ENCODE measurements around the gene KLKB1.
"Not testable (repeated sequence)": the region's sequence is repeated elsewhere in the genome, so short reads cannot be mapped to it uniquely, and the experiment has no call there.

The KLKB1 gene

GRCh38 chr4:186240452-186240847 is 13.1 kb downstream of the KLKB1 start:
- H3K9me2 ChIP-seq (replicated peaks; ENCODE audit: insufficient read depth, low read length) = no peaks in the 10 kb centered on the region
- H3K4me2 ChIP-seq (ENCODE audit: low read depth, low read length) = no peak overlapping the region
- no peak overlapping the region for H3K27ac ChIP-seq (ENCODE audit: low read length)
- H3K4me3 ChIP-seq (ENCODE audit: low read length) = no peak overlapping the region
- H4K20me1 ChIP-seq (ENCODE audit: insufficient read depth, low read length) = no peaks in the 10 kb centered on the region
- TF ChIP-seq CTCF (IDR thresholded peaks at IDR 0.05; ENCODE audit: low read length) (no peak), EZH2 (optimal IDR thresholded peaks at IDR 0.05; ENCODE audit: low read depth, low read length) (no peak), EZH2phosphoT487 (IDR thresholded peaks at IDR 0.05; ENCODE audit: low read length) (no peak)
- H3K79me2 ChIP-seq (ENCODE audit: low read length) = no peaks in the 10 kb centered on the region
- H3K36me3 ChIP-seq (replicated peaks; ENCODE audit: insufficient read depth, low read length) = no peaks in the 10 kb centered on the region
- no peaks in the 10 kb centered on the region for H3K4me1 ChIP-seq (ENCODE audit: low read length)
- H3K27me3 ChIP-seq (replicated peaks; ENCODE audit: insufficient read depth, low read length) = no peaks in the 10 kb centered on the region
- no peak for DNase-seq
- H3K9me3 ChIP-seq (replicated peaks; ENCODE audit: insufficient read depth, low read length) = no peaks in the 10 kb centered on the region
- H3F3A ChIP-seq (ENCODE audit: insufficient read depth, low read length) = no peaks in the 10 kb centered on the region
- no peak overlapping the region for H2AFZ ChIP-seq (ENCODE audit: low read length)
- no peak overlapping the region for H3K9ac ChIP-seq (ENCODE audit: low read length)

- TF ChIP-seq EZH2phosphoT487 (IDR thresholded peaks at IDR 0.05; ENCODE audit: low read length) (no peak), CTCF (IDR thresholded peaks at IDR 0.05; ENCODE audit: low read length) (no peak), EZH2 (optimal IDR thresholded peaks at IDR 0.05; ENCODE audit: low read depth, low read length) (no peak)
Observed at GRCh38 chr4:186240848-186241491, 13.7 kb downstream of the KLKB1 start.

GRCh38 chr4:186241616-186242015 is 14.3 kb downstream of the KLKB1 start:
- Histone ChIP-seq H3K27me3 (replicated peaks; ENCODE audit: insufficient read depth, low read length) (no peaks in the 10 kb centered on the region), H3K9me3 (replicated peaks; ENCODE audit: insufficient read depth, low read length) (no peaks in the 10 kb centered on the region), H3K27ac (ENCODE audit: low read length) (no peak overlapping the region), H3K79me2 (ENCODE audit: low read length) (no peaks in the 10 kb centered on the region), H3K4me3 (ENCODE audit: low read length) (no peak overlapping the region), H3K9ac (ENCODE audit: low read length) (no peak overlapping the region), H2AFZ (ENCODE audit: low read length) (no peak overlapping the region), H3F3A (ENCODE audit: insufficient read depth, low read length) (no peaks in the 10 kb centered on the region), H3K9me2 (replicated peaks; ENCODE audit: insufficient read depth, low read length) (no peaks in the 10 kb centered on the region), H4K20me1 (ENCODE audit: insufficient read depth, low read length) (no peaks in the 10 kb centered on the region), H3K4me2 (ENCODE audit: low read depth, low read length) (no peak overlapping the region), H3K36me3 (replicated peaks; ENCODE audit: insufficient read depth, low read length) (no peaks in the 10 kb centered on the region), H3K4me1 (ENCODE audit: low read length) (no peaks in the 10 kb centered on the region)
- no peak for DNase-seq
- no peak for TF ChIP-seq EZH2 (optimal IDR thresholded peaks at IDR 0.05; ENCODE audit: low read depth, low read length)
- no peak for TF ChIP-seq EZH2phosphoT487 (IDR thresholded peaks at IDR 0.05; ENCODE audit: low read length)
- TF ChIP-seq CTCF (IDR thresholded peaks at IDR 0.05; ENCODE audit: low read length) = no peak

More at GRCh38 chr4:186240848-186241491, 13.7 kb downstream of the KLKB1 start:
- Histone ChIP-seq H3K36me3 (replicated peaks; ENCODE audit: insufficient read depth, low read length) (no peaks in the 10 kb centered on the region), H3K9me2 (replicated peaks; ENCODE audit: insufficient read depth, low read length) (no peaks in the 10 kb centered on the region), H3K27ac (ENCODE audit: low read length) (no peak overlapping the region), H3K79me2 (ENCODE audit: low read length) (no peaks in the 10 kb centered on the region), H3K4me1 (ENCODE audit: low read length) (no peaks in the 10 kb centered on the region), H3K4me3 (ENCODE audit: low read length) (no peak overlapping the region), H3K27me3 (replicated peaks; ENCODE audit: insufficient read depth, low read length) (no peaks in the 10 kb centered on the region), H4K20me1 (ENCODE audit: insufficient read depth, low read length) (no peaks in the 10 kb centered on the region), H2AFZ (ENCODE audit: low read length) (no peak overlapping the region), H3K9ac (ENCODE audit: low read length) (no peak overlapping the region), H3K4me2 (ENCODE audit: low read depth, low read length) (no peak overlapping the region), H3K9me3 (replicated peaks; ENCODE audit: insufficient read depth, low read length) (no peaks in the 10 kb centered on the region), H3F3A (ENCODE audit: insufficient read depth, low read length) (no peaks in the 10 kb centered on the region)
- DNase-seq = no peak

GRCh38 chr4:186242031-186242430 is 14.7 kb downstream of the KLKB1 start:
- H3K9me2 ChIP-seq (replicated peaks; ENCODE audit: insufficient read depth, low read length); H3K79me2 ChIP-seq (ENCODE audit: low read length); H3K27ac ChIP-seq (ENCODE audit: low read length); H3K9me3 ChIP-seq (replicated peaks; ENCODE audit: insufficient read depth, low read length); H4K20me1 ChIP-seq (ENCODE audit: insufficient read depth, low read length); H3K4me3 ChIP-seq (ENCODE audit: low read length); H3F3A ChIP-seq (ENCODE audit: insufficient read depth, low read length); H3K4me2 ChIP-seq (ENCODE audit: low read depth, low read length); H3K36me3 ChIP-seq (replicated peaks; ENCODE audit: insufficient read depth, low read length); H3K4me1 ChIP-seq (ENCODE audit: low read length); H3K9ac ChIP-seq (ENCODE audit: low read length); DNase-seq; H3K27me3 ChIP-seq (replicated peaks; ENCODE audit: insufficient read depth, low read length); H2AFZ ChIP-seq (ENCODE audit: low read length): not testable (repeated sequence)
